ENCODE data around the gene SLC39A8. TPM values are rescaled to one million over a fixed set of nuclear protein-coding genes. Genes with fewer than 3 reads are reported as not detected.

The SLC39A8 gene
- 9.0 to 11.9 TPM (median 11.1 TPM) in 5 replicates for total RNA-seq (2022; extraction: Qiagen RNA extraction)

GRCh38 chr4:102344954-102345794, at the start of gene SLC39A8:
Gene SLC39A8, minus strand, starts transcription at chr4:102345482. Its CDS starts 820 bp downstream, at chr4:102344662.

Other genes with a start within 250 kb of the SLC39A8 start
- gene NFKB1, start 155.9 kb upstream of the SLC39A8 start, total RNA-seq (2022; extraction: Qiagen RNA extraction) = 17.4 to 20.8 TPM (median 19.2 TPM) in 5 replicates

Measured in A549 treated with dexamethasone at 1 μM for 4 hours (cell line).